NCI-H128 (cell line): ENCODE results near the gene FAIM.
A peak's percentile ranks its signal among the peaks of the same experiment; 100 is the strongest.
"Not testable (repeated sequence)": the region's sequence is repeated elsewhere in the genome, so short reads cannot be mapped to it uniquely, and the experiment has no call there.

ENCODE experiments used
- DNase-seq: peaks from one replicate; lab custom pipeline; 2025; ENCODE audit not compliant: unreplicated experiment; lab: John Stamatoyannopoulos, UW

Gene FAIM, protein sequence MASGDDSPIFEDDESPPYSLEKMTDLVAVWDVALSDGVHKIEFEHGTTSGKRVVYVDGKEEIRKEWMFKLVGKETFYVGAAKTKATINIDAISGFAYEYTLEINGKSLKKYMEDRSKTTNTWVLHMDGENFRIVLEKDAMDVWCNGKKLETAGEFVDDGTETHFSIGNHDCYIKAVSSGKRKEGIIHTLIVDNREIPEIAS

DNA sequence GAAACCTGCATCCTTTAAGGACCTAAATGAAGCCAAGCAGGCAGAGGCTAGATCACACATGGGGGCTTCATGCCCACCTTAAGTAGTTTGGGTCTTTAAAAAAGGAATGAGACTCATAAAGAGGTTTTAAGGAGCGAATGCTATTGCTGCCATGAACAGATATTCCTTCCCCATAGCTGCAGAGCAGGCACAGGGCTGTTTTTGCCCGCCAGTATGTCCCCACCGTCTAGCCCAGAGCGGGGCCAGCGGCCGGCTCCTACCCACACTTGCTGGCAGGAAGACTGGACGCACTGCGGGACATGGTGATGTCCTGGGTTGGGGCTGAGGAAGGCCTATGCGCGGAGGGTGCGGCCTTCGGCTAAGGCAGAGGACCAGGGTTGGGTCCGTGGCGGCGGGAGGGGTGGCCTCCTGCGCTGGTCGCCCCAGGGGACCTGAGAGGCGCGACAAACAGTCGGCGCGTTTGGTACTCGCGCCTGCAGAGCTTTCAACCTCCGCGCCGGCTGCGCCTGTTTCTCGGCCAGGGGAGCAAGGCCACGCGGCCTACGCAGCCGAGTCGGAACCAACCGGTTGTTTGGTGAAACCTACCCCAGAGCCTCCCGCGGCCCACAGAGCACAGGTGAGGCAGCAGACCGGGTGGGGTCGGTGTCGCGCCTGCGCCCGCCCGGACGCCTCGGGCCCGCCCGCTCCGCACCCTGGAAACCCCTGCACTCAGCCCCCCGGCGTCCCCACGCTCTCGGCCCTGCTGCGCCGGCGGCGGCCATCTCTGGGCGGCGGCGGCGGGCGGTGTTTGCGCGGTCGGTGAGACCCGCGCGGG lies at the start of gene FAIM:
Gene FAIM (plus strand): TSS at position 450 of the 814 bp plus-strand sequence. CDS start 10,956 bp downstream, outside the sequence.
- DNase-seq: peak; percentile 57

- no peak for DNase-seq
These were observed 49.4 kb upstream of the FAIM start for GRCh38 chr3:138559134-138559533.

- no peak for DNase-seq
These were observed 48.1 kb upstream of the FAIM start for GRCh38 chr3:138560501-138560900.

DNA sequence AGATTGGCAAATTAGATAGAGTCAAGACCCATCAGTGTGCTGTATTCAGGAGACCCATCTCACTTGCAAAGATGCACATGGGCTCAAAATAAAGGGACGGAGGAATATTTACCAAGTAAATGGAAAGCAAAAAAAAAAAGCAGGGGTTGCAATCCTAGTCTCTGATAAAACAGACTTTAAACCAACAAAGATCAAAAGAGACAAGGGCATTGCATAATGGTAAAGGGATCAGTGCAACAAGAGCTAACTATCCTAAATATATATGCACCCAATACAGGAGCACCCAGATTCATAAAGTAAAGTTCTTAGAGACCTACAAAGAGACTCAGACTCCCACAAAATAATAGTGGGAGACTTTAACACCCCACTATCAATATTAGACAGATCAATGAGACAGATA lies 45.7 kb upstream of the FAIM start:
- DNase-seq: not testable (repeated sequence)

DNA sequence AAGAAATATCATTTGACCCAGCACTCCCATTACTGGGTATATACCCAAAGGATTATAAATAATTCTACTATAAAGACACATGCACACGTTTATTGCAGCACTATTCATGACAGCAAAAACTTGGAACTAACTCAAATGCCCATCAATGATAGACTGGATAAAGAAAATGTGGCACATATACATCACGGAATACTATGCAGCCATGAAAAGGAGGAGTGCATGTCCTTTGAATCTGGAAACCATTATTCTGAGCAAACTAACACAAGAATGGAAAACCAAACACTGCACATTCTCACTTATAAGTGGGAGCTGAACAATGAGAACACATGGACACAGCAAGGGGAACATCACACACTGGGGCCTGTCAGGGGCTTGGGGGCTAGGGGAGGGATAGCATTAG lies 42.3 kb upstream of the FAIM start:
- not testable (repeated sequence) for DNase-seq

DNA sequence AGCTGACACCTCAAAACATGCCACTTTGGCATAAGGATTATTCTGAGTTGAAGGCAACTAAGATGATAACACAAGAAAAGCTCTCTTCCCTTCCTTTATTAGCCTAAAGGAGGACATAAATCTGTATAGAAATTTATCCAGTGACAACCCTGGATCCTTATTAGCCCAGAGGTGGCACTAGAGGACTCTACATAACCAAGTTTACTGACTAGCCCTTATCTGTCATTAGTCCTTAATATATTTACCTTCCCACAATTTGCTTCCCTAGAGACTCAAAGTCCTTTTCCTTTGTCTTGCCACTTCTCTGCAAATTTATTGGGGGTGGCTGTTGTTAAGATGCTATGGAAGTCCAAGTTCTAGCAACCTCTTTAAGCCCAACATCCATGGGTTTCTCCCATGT lies 41.2 kb upstream of the FAIM start:
- no peak for DNase-seq

DNA sequence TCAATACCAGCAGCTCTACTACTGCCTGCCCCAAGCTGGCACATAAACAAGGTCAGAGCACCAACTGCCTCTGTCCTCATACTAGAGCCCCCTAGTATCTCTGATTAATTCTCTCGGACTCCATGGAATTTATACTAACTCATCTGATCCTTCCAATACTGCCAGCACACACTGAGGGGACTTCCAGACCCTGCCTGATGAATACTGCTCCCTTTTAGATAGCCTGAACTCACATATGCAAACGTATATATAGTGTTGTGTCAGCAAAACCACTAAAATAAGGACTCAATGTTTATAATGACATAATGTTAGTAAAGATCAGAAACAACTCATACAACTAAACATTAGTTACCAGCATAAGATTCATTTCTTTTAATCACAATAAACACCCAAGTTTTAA lies 39.5 kb upstream of the FAIM start:
- DNase-seq: no peak

GRCh38 chr3:138569624-138570023 lies 38.9 kb upstream of the FAIM start:
- DNase-seq: not testable (repeated sequence)

GRCh38 chr3:138573138-138573537 lies 35.4 kb upstream of the FAIM start:
- DNase-seq: no peak

GRCh38 chr3:138578141-138578540 lies 30.4 kb upstream of the FAIM start:
- DNase-seq: no peak

DNA sequence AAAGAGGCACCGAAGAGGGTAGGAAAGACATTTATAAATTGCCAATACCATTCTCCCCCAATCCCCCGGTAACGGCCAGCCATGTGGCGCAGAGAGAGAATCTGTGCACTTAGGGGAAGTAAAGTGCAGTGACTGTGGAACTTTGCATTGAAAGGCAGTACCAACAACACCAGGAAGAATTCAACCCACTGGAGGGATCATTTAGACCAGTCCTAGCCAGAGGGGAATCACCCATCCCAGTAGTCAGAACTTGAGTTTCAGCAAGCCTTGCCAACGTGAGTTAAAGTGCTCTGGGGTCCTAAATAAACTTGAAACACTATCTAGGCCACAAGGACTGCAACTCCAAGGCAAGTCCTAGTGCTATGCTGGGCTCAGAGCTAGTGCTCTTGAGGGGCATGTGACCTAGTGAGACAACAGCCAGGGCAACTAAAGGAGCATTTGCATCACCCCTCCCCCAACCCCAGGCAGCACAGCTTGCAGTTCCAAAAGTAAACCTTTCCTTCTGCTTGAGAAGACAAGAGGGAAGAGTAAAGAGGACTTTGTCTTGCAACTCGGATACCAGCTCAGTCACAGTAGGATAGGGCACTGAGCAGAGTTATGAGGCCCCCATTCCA lies 29.5 kb upstream of the FAIM start:
- no peak for DNase-seq

DNA sequence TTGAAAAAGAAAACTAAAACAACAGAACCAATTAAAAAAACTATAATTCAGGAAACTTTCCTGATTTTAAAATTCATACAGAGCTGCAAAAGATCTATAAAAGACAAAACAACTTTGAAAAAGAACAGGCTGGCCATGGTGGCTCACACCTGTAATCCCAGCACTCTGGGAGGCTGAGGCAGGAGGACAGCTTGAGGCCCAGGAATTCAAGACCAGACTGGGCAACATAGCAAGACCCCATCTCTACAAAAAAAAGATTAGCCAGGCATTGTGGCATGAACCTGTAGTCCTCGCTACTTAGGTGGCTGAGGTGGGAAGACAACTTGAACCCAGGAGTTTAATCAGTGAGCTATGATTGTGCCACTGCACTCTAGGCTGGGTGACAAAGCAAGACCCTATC lies 21.2 kb upstream of the FAIM start:
- no peak for DNase-seq

GRCh38 chr3:138588445-138588844 lies 20.1 kb upstream of the FAIM start:
- DNase-seq: no peak

DNA sequence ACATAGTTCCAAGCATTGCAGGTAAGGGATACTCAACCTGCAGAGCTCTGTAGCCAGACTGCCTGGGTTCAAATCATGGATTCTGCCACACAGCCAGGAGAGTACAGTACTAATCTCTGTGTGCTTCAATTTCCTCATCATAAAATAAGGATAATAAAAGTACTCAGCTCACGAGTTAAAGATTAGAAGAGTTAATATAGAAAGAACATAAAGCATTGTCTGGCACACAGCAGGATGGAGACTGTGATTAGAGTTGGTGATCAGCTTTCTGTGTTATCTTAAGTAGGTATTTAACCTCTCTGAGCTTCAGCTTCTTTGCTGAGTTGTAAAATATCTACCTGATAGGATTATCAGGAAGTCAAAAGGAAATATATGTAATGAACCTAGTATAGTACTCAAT lies 17.2 kb upstream of the FAIM start:
- DNase-seq: no peak

- no peak for DNase-seq
These were observed 15.0 kb upstream of the FAIM start for GRCh38 chr3:138593488-138594149.

DNA sequence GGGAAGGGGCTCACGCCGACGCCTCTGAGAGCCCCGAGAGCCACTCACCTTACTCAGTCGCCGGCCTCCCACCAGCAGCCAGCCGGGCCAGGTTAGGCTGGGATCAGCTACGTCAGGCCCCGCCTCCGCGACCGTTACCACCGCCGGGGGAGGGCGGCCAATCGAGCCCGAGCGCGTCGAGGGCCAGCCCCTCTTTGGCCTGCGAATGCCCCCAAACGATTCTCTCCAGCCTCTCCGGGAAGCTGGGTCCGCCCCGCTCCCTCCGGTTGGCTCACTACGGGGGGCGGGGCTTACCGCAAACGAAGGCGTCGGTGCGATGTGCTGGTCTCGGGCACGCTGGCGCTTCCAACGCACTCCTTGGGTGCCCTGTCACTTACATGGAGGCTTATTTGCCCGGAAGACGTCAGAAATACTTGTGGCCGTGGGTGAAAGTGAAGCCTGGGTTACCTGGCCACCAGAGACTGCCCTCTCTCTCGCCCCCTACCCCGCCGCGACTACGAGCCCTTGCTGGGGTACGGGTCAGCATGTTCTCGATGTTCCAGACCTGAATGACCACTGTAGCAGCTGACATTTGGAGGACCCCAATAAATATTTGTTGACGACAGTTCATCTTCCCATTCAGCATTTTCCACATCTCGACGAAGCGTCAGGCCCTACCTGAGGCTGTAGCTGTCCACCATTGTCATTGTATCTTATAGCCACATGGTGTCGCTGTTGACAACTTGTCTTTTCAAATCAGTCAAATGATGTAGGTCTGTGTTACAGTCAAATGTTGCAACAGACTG lies 14.2 kb upstream of the FAIM start, which contains the start of gene CEP70:
Gene CEP70 (minus strand): TSS at position 111 of the 785 bp plus-strand sequence. CDS start 21,333 bp downstream, outside the sequence.
- no peak for DNase-seq

GRCh38 chr3:138594935-138595610 lies 13.5 kb upstream of the FAIM start:
- DNase-seq: no peak

DNA sequence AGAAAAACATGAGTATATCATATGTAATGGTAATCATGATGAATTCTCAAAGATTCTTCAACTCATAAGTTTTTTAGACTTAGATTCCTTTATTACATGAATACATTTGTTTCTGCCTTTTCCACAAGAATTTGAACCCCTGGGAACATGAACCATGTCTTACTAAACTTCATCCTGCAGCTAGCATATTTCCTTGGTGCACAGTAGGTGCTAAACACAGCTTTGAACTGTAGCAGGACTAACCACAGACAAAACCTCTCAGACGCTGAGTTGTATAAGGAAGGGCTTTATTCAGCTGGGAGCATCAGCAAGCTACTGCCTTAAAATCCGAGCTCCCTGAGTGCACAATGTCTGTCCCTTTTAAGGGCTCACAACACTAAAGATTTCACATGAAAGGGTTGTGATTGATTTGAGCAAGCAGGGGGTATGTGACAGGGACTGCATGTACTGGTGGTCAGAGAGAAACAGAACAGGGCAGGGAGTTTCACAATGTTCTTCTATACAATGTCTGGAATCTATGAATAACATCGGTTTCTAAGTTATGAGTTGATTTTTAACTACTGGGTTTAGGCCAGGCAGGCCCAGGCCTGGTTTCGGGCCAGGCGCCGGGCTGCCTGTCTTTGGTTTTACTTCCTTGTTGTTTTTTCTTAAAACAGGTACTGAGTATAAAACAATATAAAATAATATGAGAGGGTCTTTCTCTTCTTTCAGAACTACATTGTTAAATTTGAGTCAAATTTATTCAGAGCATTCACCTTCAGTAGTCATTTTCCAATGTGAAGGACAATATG lies 11.2 kb upstream of the FAIM start:
- not testable (repeated sequence) for DNase-seq

DNA sequence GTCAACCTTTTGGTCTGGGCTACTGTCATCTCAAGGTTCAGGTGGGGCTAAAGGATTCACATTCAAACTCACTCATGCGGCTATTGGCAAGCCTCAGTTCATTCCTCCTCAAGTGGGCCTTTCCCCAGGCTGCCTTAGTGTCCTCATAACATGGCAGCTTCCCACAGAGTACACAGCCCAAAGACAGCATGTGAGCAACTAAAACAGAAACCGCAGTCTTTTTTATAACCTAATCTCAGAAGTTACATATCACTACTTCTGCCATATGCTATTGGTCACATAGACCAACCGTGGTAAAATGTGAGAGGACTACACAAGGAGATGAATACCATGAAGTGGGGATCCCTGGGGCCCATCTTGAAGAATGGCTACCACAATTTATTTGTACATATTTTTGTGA lies 10.0 kb upstream of the FAIM start:
- DNase-seq: no peak
